Smooth muscle cell of bladder (primary cell): ENCODE measurements around the gene BGLAP. TPM values are rescaled to one million over a fixed set of nuclear protein-coding genes. Genes with fewer than 3 reads are reported as not detected.

ENCODE experiments used
- total RNA-seq: library from RNA; depleted of rRNA; stranded (reverse); fragments of >200 nt; gene quantifications from 2 replicates; pipeline ENCODE4 v1.2.3, GENCODE V29; 2014

The BGLAP gene
- total RNA-seq = 0.09 and 0.14 TPM in 2 replicates

GRCh38 chr1:156241926-156242325 lies at the start of gene BGLAP:
Gene BGLAP (plus strand): TSS chr1:156242184. CDS start chr1:156242232, 48 bp downstream.

DNA sequence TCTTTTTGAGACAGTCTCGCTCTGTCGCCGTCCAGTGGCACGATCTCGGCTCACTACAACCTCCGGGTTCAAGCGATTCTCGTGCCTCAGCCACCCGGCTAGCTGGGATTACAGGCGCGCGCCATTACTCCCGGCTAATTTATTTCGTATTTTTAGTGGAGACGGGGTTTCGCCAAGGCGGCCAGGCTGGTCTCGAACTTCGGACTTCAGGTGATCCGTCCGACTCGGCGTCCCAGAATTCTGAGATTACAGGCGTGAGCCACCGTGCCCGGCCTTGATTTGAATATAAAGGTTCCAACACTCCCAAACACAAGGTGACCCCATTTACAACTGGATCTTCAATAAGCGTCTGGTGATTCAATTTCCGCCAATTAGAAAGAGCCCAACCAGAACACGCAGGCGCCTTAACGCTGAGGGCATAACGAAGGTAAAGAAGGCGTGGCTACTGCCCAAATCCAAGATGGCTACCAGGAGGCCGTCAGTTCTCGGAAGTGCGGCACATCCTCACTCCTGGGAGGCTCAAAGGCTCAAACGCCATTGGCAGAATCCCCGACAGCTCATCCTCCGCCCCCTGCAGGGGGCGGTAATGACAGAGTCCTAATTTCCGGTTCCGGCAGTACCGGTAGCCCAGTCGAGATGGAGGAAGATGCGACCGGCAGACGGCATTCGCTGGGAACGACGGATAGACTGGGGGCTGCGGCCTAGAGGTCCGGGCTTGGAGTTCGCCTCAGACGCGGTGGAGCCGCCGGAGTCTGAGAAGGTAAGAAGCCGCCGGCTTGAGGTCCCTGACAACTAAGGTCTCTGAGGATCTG lies 48.3 kb upstream of the BGLAP start, which contains the start of gene SLC25A44:
Gene SLC25A44 (plus strand): TSS at position 617 of the 812 bp plus-strand sequence. CDS start 5,744 bp downstream, outside the sequence.

DNA sequence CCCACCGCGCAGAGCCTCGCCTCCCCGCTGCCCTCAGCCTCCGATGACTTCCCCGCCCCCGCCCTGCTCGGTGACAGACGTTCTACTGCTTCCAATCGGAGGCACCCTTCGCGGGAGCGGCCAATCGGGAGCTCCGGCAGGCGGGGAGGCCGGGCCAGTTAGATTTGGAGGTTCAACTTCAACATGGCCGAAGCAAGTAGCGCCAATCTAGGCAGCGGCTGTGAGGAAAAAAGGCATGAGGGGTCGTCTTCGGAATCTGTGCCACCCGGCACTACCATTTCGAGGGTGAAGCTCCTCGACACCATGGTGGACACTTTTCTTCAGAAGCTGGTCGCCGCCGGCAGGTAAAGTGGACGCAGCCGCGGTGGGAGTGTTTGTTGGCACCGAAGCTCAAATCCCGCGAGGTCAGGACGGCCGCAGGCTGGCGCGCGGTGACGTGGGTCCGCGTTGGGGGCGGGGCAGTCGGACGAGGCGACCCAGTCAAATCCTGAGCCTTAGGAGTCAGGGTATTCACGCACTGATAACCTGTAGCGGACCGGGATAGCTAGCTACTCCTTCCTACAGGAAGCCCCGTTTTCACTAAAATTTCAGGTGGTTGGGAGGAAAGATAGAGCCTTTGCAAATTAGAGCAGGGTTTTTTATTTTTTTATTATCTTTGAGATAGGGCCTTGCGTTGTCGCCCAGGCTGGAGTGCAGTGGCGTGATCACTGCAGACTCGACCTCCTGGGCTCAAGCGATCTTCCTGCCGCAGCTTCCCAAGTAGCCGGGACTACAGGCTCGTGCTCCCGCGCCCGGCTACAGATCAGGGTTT lies 28.9 kb upstream of the BGLAP start, which contains the start of gene PMF1:
Gene PMF1 (plus strand): TSS at position 175 of the 811 bp plus-strand sequence. CDS start 9 bp downstream, at position 184.

GRCh38 chr1:156247460-156248322 lies 5.7 kb downstream of the BGLAP start, which contains the start of gene PAQR6:
Gene PAQR6 (minus strand): TSS chr1:156248056. CDS start chr1:156246731, 1,325 bp downstream.

DNA sequence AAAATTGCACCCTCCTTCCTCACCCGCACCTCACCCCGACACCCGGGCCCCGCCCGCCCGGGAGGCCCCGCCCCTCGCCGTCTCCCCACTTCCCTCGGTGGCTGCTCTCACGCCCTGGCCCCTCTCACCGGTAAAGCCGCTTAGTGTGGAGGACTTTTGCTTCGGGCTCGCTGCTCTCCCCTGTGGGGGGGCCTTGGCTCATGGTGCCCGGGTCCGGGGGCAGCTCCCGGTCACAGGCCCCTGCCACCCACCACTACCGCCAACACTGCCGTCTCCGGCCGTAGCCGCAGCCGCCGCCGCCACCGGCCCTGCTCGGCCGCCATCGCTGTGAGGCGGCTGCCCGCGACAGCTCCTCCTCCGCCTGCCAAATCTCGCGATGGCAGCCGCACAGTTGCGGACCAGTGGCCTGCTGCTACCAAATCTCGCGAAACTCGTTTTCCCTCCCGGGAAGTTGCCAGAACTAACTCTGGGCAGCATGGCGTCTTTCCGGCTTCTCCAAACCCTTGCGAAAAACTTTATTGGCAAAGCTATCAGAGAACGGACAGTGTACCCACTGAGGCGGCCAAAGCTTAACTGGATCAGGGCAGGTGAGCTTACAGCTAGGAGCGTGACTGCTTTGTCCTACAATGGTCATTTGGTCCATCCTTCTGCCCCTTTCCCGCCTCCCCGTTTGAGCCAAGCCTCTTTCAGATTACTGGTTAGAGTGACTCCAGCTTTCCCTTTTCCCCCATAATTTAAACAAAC lies 40.7 kb downstream of the BGLAP start, which contains the start of gene SMG5:
Gene SMG5 (minus strand): TSS at position 347 of the 744 bp plus-strand sequence. CDS start 145 bp downstream, at position 202.

DNA sequence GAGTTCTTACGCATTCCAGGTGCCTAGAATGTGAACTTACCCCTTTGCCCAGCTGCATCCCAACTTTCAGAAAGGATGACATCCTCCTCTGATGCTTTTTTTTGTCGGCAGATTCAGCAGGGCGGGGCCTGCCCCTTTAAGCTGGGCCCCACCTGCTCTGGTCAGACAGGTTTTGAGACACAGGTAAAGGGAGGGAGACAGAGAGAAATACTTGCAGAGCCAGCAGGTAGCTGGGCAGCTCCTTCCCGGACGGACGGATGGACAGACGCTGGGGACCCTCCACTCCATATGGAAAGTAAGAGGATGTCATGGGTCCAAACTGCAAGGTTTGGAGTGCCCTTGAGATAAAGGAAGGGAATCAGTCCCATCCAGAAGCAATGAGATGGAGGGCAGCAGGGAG lies 42.1 kb downstream of the BGLAP start, which contains the start of gene TMEM79:
Gene TMEM79 (plus strand): TSS at position 214 of the 400 bp plus-strand sequence. CDS start 902 bp downstream, outside the sequence.

Other genes with a start within 250 kb of the BGLAP start
- 511 and 610 TPM in 2 replicates for gene SSR2, start 221.2 kb upstream of the BGLAP start, total RNA-seq
- gene UBQLN4, start 188.4 kb upstream of the BGLAP start, total RNA-seq = 8.8 and 9.4 TPM in 2 replicates
- gene LAMTOR2, start 187.4 kb upstream of the BGLAP start, total RNA-seq = 60.7 and 86.5 TPM in 2 replicates
- not detected in 2 replicates for gene RAB25, start 181.0 kb upstream of the BGLAP start, total RNA-seq
- 1.3 and 1.6 TPM in 2 replicates for gene MEX3A, start 159.7 kb upstream of the BGLAP start, total RNA-seq
- gene LMNA, start 127.5 kb upstream of the BGLAP start, total RNA-seq = 865 and 1,009 TPM in 2 replicates
- 0.57 and 0.83 TPM in 2 replicates for gene SEMA4A, start 88.6 kb upstream of the BGLAP start, total RNA-seq
- 5.5 and 7.2 TPM in 2 replicates for gene SLC25A44, start 48.1 kb upstream of the BGLAP start, total RNA-seq
- gene PMF1, start 29.2 kb upstream of the BGLAP start, total RNA-seq = 17.2 and 21.9 TPM in 2 replicates
- gene PAQR6, start 5.9 kb downstream of the BGLAP start, total RNA-seq = 0.14 and 0.28 TPM in 2 replicates
- gene SMG5, start 40.6 kb downstream of the BGLAP start, total RNA-seq = 29.2 and 34.9 TPM in 2 replicates
- 1.3 and 2.2 TPM in 2 replicates for gene TMEM79, start 42.1 kb downstream of the BGLAP start, total RNA-seq
- gene GLMP, start 53.5 kb downstream of the BGLAP start, total RNA-seq = 72.1 and 81.4 TPM in 2 replicates
- 0.28 TPM in 1 of 2 replicates, not detected in the other for gene VHLL, start 57.1 kb downstream of the BGLAP start, total RNA-seq
- gene CCT3, start 96.1 kb downstream of the BGLAP start, total RNA-seq = 323 and 340 TPM in 2 replicates
- not detected in 2 replicates for gene TSACC, start 96.3 kb downstream of the BGLAP start, total RNA-seq
- not detected in 2 replicates for gene RHBG, start 127.0 kb downstream of the BGLAP start, total RNA-seq